PFSK-1 (cell line): ENCODE data around the gene OR11H7.

ENCODE experiments used
- FOXP2 ChIP-seq: optimal IDR thresholded peaks from 2 replicates; pipeline ENCODE3; 2011; ENCODE audit warnings: borderline replicate concordance, control low read depth, inconsistent platforms; ENCODE audit not compliant: insufficient read depth; ENCODE audit errors: extremely low read length, extremely low read depth
- POLR2AphosphoS5 ChIP-seq: IDR thresholded peaks from 2 replicates; pipeline ENCODE4 v1.6.1; 2012; ENCODE audit warnings: low read depth, mild to moderate bottlenecking, control low read depth, low read length, moderate library complexity
- REST ChIP-seq, 2 experiments: IDR thresholded peaks; 2 replicates each; pipeline versions ENCODE4 v1.6.1 to v1.8.0; 2011 to 2012; ENCODE audit warnings: low read depth in 2 of 2, low read length in 2 of 2, control low read depth in 1 of 2, inconsistent platforms in 1 of 2, mild to moderate bottlenecking in 1 of 2, moderate library complexity in 1 of 2; ENCODE audit not compliant: insufficient read depth in 1 of 2
- SIN3A ChIP-seq: IDR thresholded peaks from 2 replicates; pipeline ENCODE4 v1.6.1; 2012; ENCODE audit warnings: mild to moderate bottlenecking, low read length, moderate library complexity, borderline replicate concordance; ENCODE audit not compliant: insufficient read depth
- TAF1 ChIP-seq: IDR thresholded peaks from 2 replicates; pipeline ENCODE4 v1.6.1; 2012; ENCODE audit warnings: low read length, control low read depth, borderline replicate concordance; ENCODE audit not compliant: insufficient read depth

Gene OR11H7

GRCh38 chr14:20247646-20248246 is 19.0 kb downstream of the OR11H7 start:
- TF ChIP-seq TAF1 (no peak), REST (IDR thresholded peaks at IDR 0.05; ENCODE audit: insufficient read depth in 1 of 2, low read depth in 2 of 2, low read length in 2 of 2) (no peak), SIN3A (no peak), POLR2AphosphoS5 (no peak), FOXP2 (no peak)

GRCh38 chr14:20262642-20263128 is 33.9 kb downstream of the OR11H7 start:
- TF ChIP-seq REST (IDR thresholded peaks at IDR 0.05; ENCODE audit: insufficient read depth in 1 of 2, low read depth in 2 of 2, low read length in 2 of 2) = peak in 1 of 2 experiments; percentile 35; a peak in 1 of 4 replicates
- TF ChIP-seq TAF1 = no peak
- no peak for TF ChIP-seq FOXP2
- TF ChIP-seq POLR2AphosphoS5 = no peak
- TF ChIP-seq SIN3A = no peak

DNA sequence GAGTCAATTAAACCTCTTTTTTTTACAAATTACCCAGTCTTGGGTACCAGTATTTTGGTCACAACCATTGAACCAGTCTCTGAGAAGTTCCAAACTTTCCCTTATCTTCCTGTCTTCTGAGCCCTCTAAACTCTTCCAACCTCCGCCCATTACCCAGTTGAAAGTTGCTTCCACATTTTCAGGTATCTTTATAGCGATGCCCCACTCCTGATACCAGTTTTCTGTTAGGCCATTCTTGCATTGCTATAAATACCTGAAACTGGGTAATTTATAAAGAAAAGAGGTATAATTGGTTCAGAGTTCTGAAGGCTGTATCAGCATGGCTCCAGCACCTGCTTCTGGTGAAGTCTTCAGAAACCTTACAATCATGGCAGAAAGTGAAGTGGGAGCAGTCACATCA is 45.3 kb downstream of the OR11H7 start:
- TF ChIP-seq REST (IDR thresholded peaks at IDR 0.05; ENCODE audit: insufficient read depth in 1 of 2, low read depth in 2 of 2, low read length in 2 of 2) = no peak
- TF ChIP-seq TAF1 = no peak
- no peak for TF ChIP-seq FOXP2
- TF ChIP-seq SIN3A = no peak
- no peak for TF ChIP-seq POLR2AphosphoS5

GRCh38 chr14:20277409-20277808 is 48.6 kb downstream of the OR11H7 start:
- TF ChIP-seq REST (IDR thresholded peaks at IDR 0.05; ENCODE audit: insufficient read depth in 1 of 2, low read depth in 2 of 2, low read length in 2 of 2) (no peak), SIN3A (no peak), POLR2AphosphoS5 (no peak), TAF1 (no peak), FOXP2 (no peak)
